ENCODE data around the gene MRPS11.
"Not testable (repeated sequence)": the region's sequence is repeated elsewhere in the genome, so short reads cannot be mapped to it uniquely, and the experiment has no call there.

MRPS11 gene

GRCh38 chr15:88454236-88454635 is 13.3 kb upstream of the MRPS11 start:
- DNase-seq (ENCODE audit: low read depth): no peak

GRCh38 chr15:88454867-88455810 is 12.4 kb upstream of the MRPS11 start:
- DNase-seq (ENCODE audit: low read depth): no peak
- no peak overlapping the region for H3K4me3 ChIP-seq (ENCODE audit: low read depth, low read length)

More at GRCh38 chr15:88454236-88454635, 13.3 kb upstream of the MRPS11 start:
- H3K4me3 ChIP-seq (ENCODE audit: low read depth, low read length): no peak overlapping the region

- H3K4me3 ChIP-seq (ENCODE audit: low read depth, low read length): no peak overlapping the region
- no peak for DNase-seq (ENCODE audit: low read depth)
These were observed 10.8 kb upstream of the MRPS11 start for GRCh38 chr15:88456733-88457132.

- no peak overlapping the region for H3K4me3 ChIP-seq (ENCODE audit: low read depth, low read length)
- no peak for DNase-seq (ENCODE audit: low read depth)
These were observed 3.5 kb upstream of the MRPS11 start for GRCh38 chr15:88463870-88464532.

GRCh38 chr15:88465633-88466224 is 1.8 kb upstream of the MRPS11 start:
- peak; percentile 46 for DNase-seq (ENCODE audit: low read depth)
- no peak overlapping the region for H3K4me3 ChIP-seq (ENCODE audit: low read depth, low read length)

- peak overlapping the region; percentile 91 for H3K4me3 ChIP-seq (ENCODE audit: low read depth, low read length)
- DNase-seq (ENCODE audit: low read depth): no peak
These were observed 524 bp downstream of the MRPS11 start for GRCh38 chr15:88467935-88468528.

- not testable (repeated sequence) for H3K4me3 ChIP-seq (ENCODE audit: low read depth, low read length); DNase-seq (ENCODE audit: low read depth)
These were observed 1.2 kb downstream of the MRPS11 start for GRCh38 chr15:88468721-88469120.

- DNase-seq (ENCODE audit: low read depth): no peak
- no peak overlapping the region for H3K4me3 ChIP-seq (ENCODE audit: low read depth, low read length)
These were observed 1.8 kb downstream of the MRPS11 start for GRCh38 chr15:88469321-88469720.

GRCh38 chr15:88470625-88471372 is 3.3 kb downstream of the MRPS11 start:
- H3K4me3 ChIP-seq (ENCODE audit: low read depth, low read length): no peak overlapping the region
- DNase-seq (ENCODE audit: low read depth): no peak

GRCh38 chr15:88472225-88472624 is 4.7 kb downstream of the MRPS11 start:
- no peak overlapping the region for H3K4me3 ChIP-seq (ENCODE audit: low read depth, low read length)
- no peak for DNase-seq (ENCODE audit: low read depth)

- DNase-seq (ENCODE audit: low read depth); H3K4me3 ChIP-seq (ENCODE audit: low read depth, low read length): not testable (repeated sequence)
These were observed 6.3 kb downstream of the MRPS11 start for GRCh38 chr15:88473661-88474293.

GRCh38 chr15:88476635-88477060 is 9.1 kb downstream of the MRPS11 start:
- DNase-seq (ENCODE audit: low read depth): no peak
- H3K4me3 ChIP-seq (ENCODE audit: low read depth, low read length): no peak overlapping the region

- H3K4me3 ChIP-seq (ENCODE audit: low read depth, low read length): no peak overlapping the region
- no peak for DNase-seq (ENCODE audit: low read depth)
These were observed 9.6 kb downstream of the MRPS11 start for GRCh38 chr15:88477126-88477525.

GRCh38 chr15:88477904-88478303 is 10.4 kb downstream of the MRPS11 start:
- no peak overlapping the region for H3K4me3 ChIP-seq (ENCODE audit: low read depth, low read length)
- DNase-seq (ENCODE audit: low read depth): no peak

GRCh38 chr15:88479169-88479568 is 11.7 kb downstream of the MRPS11 start:
- DNase-seq (ENCODE audit: low read depth): no peak
- no peak overlapping the region for H3K4me3 ChIP-seq (ENCODE audit: low read depth, low read length)

- H3K4me3 ChIP-seq (ENCODE audit: low read depth, low read length): no peak overlapping the region
- DNase-seq (ENCODE audit: low read depth): no peak
These were observed 13.5 kb downstream of the MRPS11 start for GRCh38 chr15:88480981-88481380.

- no peak overlapping the region for H3K4me3 ChIP-seq (ENCODE audit: low read depth, low read length)
- no peak for DNase-seq (ENCODE audit: low read depth)
These were observed 14.8 kb downstream of the MRPS11 start for GRCh38 chr15:88482263-88482662.

GRCh38 chr15:88484682-88485331 is 17.3 kb downstream of the MRPS11 start:
- DNase-seq (ENCODE audit: low read depth): peak; percentile 25
- H3K4me3 ChIP-seq (ENCODE audit: low read depth, low read length): no peak overlapping the region

All from skeletal muscle cell (primary cell).